Neutrophil (primary cell): ENCODE data around the gene RIMBP2.

Experiments
- H3K27ac ChIP-seq: fragments of 200-600 bp; sonication (generic); 2 replicates; pipeline ENCODE4 v1.5.1; 2016; ENCODE audit warnings: mild to moderate bottlenecking, moderate library complexity
- H3K27me3 ChIP-seq: fragments of 200-600 bp; sonication (generic); 2 replicates; pipeline ENCODE4 v1.6.0; 2016; ENCODE audit warnings: mild to moderate bottlenecking
- H3K36me3 ChIP-seq: fragments of 200-600 bp; sonication (generic); 2 replicates; pipeline ENCODE4 v1.5.1; 2017
- H3K4me1 ChIP-seq, 2 experiments: fragments of 200-600 bp in 1 of 2; sonication (generic) in 1 of 2; 1 replicate in 1 of 2; 2 replicates in 1 of 2; pipeline versions ENCODE4 v1.5.1 to v1.6.1; 2013 to 2016; ENCODE audit warnings: low read depth in 1 of 2, low read length in 1 of 2, mild to moderate bottlenecking in 1 of 2, moderate library complexity in 1 of 2; ENCODE audit not compliant: control insufficient read depth in 1 of 2, insufficient read depth in 1 of 2
- H3K4me3 ChIP-seq, 2 experiments: fragments of 200-600 bp in 1 of 2; sonication (generic) in 1 of 2; 1 replicate in 1 of 2; 2 replicates in 1 of 2; pipeline ENCODE4 v1.5.1; 2013 to 2016; ENCODE audit warnings: low read depth in 1 of 2, low read length in 1 of 2, mild to moderate bottlenecking in 1 of 2, moderate library complexity in 1 of 2
- H3K9me3 ChIP-seq: fragments of 200-600 bp; sonication (generic); 2 replicates; pipeline ENCODE4 v1.5.1; 2016
- TF ChIP-seq, protein P1 (sequence below): fragments of 200-600 bp; sonication (generic); IDR thresholded peaks from 2 replicates; pipeline ENCODE4 v1.5.1; 2016; ENCODE audit warnings: antibody characterized with exemption

The RIMBP2 gene

DNA sequence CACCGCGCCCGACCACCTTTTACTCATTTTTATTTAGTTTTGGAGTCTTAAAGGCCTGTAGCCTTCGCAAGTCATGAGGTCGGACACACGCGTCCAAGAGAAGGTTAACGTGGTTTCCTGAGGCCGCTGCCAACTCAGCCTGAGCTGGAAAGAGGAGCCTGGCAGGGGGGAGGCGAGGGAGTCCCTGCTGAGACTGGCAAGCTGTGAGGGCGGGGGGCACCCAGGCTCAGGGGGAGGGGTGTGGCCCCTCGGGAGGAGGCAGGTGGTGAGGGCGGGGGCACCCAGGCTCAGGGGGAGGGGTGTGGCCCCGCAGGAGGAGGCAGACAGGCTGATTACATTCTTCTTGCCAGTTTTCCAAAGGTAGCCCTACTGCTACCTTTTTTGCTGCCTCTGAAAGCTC lies 235.2 kb downstream of the RIMBP2 start:
- TF ChIP-seq, protein P1, sequence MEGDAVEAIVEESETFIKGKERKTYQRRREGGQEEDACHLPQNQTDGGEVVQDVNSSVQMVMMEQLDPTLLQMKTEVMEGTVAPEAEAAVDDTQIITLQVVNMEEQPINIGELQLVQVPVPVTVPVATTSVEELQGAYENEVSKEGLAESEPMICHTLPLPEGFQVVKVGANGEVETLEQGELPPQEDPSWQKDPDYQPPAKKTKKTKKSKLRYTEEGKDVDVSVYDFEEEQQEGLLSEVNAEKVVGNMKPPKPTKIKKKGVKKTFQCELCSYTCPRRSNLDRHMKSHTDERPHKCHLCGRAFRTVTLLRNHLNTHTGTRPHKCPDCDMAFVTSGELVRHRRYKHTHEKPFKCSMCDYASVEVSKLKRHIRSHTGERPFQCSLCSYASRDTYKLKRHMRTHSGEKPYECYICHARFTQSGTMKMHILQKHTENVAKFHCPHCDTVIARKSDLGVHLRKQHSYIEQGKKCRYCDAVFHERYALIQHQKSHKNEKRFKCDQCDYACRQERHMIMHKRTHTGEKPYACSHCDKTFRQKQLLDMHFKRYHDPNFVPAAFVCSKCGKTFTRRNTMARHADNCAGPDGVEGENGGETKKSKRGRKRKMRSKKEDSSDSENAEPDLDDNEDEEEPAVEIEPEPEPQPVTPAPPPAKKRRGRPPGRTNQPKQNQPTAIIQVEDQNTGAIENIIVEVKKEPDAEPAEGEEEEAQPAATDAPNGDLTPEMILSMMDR, result no peak
- Histone ChIP-seq H3K36me3 (no peaks in the 10 kb centered on the region), H3K4me3 (no peak overlapping the region), H3K27me3 (peaks cover 12% of the 10 kb centered on the region), H3K9me3 (no peaks in the 10 kb centered on the region), H3K4me1 (no peaks in the 10 kb centered on the region), H3K27ac (no peak overlapping the region)

DNA sequence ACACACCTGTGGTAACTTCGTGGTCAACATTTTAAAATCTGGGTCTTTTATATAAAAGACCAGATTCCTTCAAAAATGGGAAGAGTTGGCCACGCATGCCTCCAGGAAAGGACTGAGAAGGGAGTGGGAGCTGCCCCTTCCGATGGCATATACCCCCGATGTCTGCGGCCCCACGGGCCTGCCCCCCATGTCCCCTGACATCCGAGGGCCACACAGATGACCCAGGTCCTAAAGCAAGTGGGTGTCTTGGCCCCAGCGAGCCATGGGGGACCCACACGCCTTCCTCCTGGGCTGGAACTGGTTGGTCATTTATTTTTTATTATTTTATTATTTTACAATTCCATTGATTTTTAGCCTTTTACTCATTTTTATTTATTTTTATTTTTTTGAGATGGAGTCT lies 235.9 kb downstream of the RIMBP2 start:
- TF ChIP-seq, protein P1, result no peak
- no peak overlapping the region for H3K27ac ChIP-seq
- no peaks in the 10 kb centered on the region for H3K36me3 ChIP-seq
- no peaks in the 10 kb centered on the region for H3K4me1 ChIP-seq
- no peak overlapping the region for H3K4me3 ChIP-seq
- peaks cover 12% of the 10 kb centered on the region for H3K27me3 ChIP-seq
- H3K9me3 ChIP-seq, result no peaks in the 10 kb centered on the region

DNA sequence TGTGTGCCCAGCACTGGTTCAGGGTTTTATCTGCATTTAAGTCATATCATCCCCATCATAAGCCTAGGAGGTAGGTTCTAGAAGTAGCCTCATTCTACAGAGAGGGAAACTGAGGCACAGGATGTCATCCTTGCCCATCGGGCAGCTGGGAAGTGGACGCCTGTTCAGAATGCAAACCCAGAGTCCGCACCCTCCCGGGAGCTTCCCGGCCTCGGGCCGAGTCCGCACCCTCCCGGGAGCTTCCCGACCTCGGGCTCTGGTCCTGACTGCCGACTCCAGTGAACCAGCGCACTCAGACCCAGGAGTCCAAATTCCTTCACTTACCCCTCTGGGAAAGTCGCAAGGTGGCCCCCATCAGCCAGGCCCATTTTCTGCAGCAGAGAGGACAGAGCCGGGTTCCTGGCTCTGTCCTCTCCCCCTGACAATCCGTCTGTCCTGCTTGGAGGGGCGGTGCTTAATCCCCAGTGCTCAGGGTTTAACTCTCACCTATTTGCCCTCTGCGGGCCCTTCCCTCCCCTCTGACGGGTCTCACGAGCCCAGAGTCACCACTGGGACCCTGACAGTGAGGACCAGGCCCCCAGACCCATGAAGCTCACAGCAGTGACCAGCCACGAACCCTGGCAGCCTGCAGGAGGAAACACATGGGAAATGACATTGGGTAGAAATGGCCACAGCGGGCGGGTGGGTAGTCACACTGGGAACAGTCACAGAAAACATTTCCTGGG lies 236.5 kb downstream of the RIMBP2 start:
- Histone ChIP-seq H3K4me3 (no peak overlapping the region), H3K36me3 (no peaks in the 10 kb centered on the region), H3K27me3 (peaks cover 12% of the 10 kb centered on the region), H3K4me1 (no peaks in the 10 kb centered on the region), H3K9me3 (no peaks in the 10 kb centered on the region), H3K27ac (no peak overlapping the region)
- TF ChIP-seq, protein P1, result no peak

DNA sequence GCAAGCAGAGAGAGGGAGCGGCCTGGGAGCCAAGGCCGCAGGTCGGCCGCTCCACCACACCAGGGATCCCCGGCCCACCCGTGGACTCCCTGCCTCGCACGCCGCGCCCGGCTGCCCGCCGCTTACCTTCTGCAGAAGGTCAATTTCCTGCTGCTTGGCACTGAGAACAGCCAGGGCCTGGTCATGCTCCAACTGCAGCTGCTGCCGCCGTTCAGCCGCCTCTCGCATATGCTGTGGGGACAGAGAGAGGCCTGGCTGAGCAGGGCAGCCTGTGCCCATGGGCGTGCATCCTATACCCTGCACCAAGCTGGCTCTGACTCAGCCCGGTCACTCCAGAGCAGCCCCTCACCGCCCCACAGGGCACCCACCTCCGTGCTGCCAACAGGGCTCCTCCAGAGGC lies 237.3 kb downstream of the RIMBP2 start:
- peaks cover 12% of the 10 kb centered on the region for H3K27me3 ChIP-seq
- H3K9me3 ChIP-seq, result no peaks in the 10 kb centered on the region
- H3K27ac ChIP-seq, result no peak overlapping the region
- H3K4me3 ChIP-seq, result no peak overlapping the region
- no peaks in the 10 kb centered on the region for H3K4me1 ChIP-seq
- H3K36me3 ChIP-seq, result no peaks in the 10 kb centered on the region
- TF ChIP-seq, protein P1, result no peak

DNA sequence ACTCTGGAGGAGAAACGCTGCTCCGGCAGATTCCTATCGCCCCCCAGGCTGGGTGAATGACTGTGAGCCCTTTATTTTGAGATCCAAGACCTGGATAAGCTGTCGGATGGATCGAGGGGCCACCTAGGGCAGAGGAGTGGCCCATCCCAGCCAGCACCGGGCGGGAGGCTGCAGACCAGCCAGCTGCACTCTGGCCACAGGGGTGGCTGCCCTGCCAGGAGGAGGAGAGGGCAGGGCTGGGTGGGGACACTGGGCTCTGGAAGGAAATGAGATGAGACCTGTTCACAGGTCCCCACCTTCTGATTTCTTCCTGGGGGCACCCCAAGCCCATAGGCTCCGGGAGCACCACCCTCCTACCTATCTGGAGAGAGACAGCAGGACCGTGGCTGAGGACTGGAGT lies 238.4 kb downstream of the RIMBP2 start:
- TF ChIP-seq, protein P1, result no peak
- Histone ChIP-seq H3K27me3 (peaks cover 12% of the 10 kb centered on the region), H3K9me3 (no peaks in the 10 kb centered on the region), H3K4me3 (no peak overlapping the region), H3K4me1 (no peaks in the 10 kb centered on the region), H3K36me3 (no peaks in the 10 kb centered on the region), H3K27ac (no peak overlapping the region)
